ENCODE results near the gene BPGM. TPM values are rescaled to one million over a fixed set of nuclear protein-coding genes. Genes with fewer than 3 reads are reported as not detected.
A peak's percentile ranks its signal among the peaks of the same experiment; 100 is the strongest.

BPGM gene
- total RNA-seq, 1 donor from 2014 or later = 11.6 TPM

GRCh38 chr7:134724606-134725005 is 78.0 kb downstream of the BPGM start:
- DNase-seq (ENCODE audit: extremely low spot score, unreplicated experiment) = no peak
- Mint-ChIP-seq H3K36me3 (ENCODE audit: unreplicated experiment) (no peaks in the 10 kb centered on the region), H3K27ac (ENCODE audit: unreplicated experiment) (peak overlapping the region; percentile 23), H3K4me1 (ENCODE audit: unreplicated experiment) (peaks cover 50% of the 10 kb centered on the region), H3K9me3 (ENCODE audit: unreplicated experiment) (no peaks in the 10 kb centered on the region), H3K4me3 (ENCODE audit: unreplicated experiment) (no peak overlapping the region), H3K27me3 (ENCODE audit: unreplicated experiment) (no peaks in the 10 kb centered on the region)
- peak; percentile 54 for TF ChIP-seq CTCF (IDR thresholded peaks at IDR 0.05)

- H3K27me3 Mint-ChIP-seq (ENCODE audit: unreplicated experiment) = no peaks in the 10 kb centered on the region
- DNase-seq (ENCODE audit: extremely low spot score, unreplicated experiment) = no peak
- peaks cover 50% of the 10 kb centered on the region for H3K4me1 Mint-ChIP-seq (ENCODE audit: unreplicated experiment)
- no peaks in the 10 kb centered on the region for H3K36me3 Mint-ChIP-seq (ENCODE audit: unreplicated experiment)
- H3K4me3 Mint-ChIP-seq (ENCODE audit: unreplicated experiment) = no peak overlapping the region
- no peak for TF ChIP-seq CTCF (IDR thresholded peaks at IDR 0.05)
- H3K9me3 Mint-ChIP-seq (ENCODE audit: unreplicated experiment) = no peaks in the 10 kb centered on the region
- H3K27ac Mint-ChIP-seq (ENCODE audit: unreplicated experiment) = no peak overlapping the region
Observed at GRCh38 chr7:134726581-134726980, 79.9 kb downstream of the BPGM start.

DNA sequence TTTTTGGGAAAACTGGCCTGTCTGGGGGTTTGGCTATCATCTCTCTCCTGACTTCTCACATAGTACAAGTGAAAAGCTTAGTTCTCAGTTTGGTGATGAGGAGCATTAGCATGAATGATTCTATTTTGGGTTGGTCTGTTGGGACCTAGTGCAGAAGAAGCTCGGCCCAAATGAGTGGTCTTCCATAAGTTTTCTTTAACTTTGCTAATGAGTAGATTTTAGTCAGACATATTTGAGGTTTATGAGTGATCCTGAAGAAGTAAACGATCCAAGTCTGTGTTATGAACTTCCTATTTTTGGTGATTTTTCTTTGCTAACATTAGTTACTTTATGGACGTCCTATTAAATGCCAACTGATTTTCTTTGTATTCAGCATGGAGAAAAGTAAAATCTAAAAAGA is 81.1 kb downstream of the BPGM start:
- no peak overlapping the region for H3K27ac Mint-ChIP-seq (ENCODE audit: unreplicated experiment)
- peaks cover 47% of the 10 kb centered on the region for H3K4me1 Mint-ChIP-seq (ENCODE audit: unreplicated experiment)
- no peak for TF ChIP-seq CTCF (IDR thresholded peaks at IDR 0.05)
- no peak overlapping the region for H3K4me3 Mint-ChIP-seq (ENCODE audit: unreplicated experiment)
- no peaks in the 10 kb centered on the region for H3K36me3 Mint-ChIP-seq (ENCODE audit: unreplicated experiment)
- H3K27me3 Mint-ChIP-seq (ENCODE audit: unreplicated experiment) = no peaks in the 10 kb centered on the region
- no peak for DNase-seq (ENCODE audit: extremely low spot score, unreplicated experiment)
- no peaks in the 10 kb centered on the region for H3K9me3 Mint-ChIP-seq (ENCODE audit: unreplicated experiment)

Other genes with a start within 250 kb of the BPGM start
- gene AKR1B1, start 187.8 kb upstream of the BPGM start, total RNA-seq = 59.4 and 61.8 TPM in 2 replicates
- not detected in 2 replicates for gene AKR1B10, start 119.3 kb upstream of the BPGM start, total RNA-seq
- not detected in 2 replicates for gene AKR1B15, start 97.7 kb upstream of the BPGM start, total RNA-seq
- gene CALD1, start 132.8 kb downstream of the BPGM start, total RNA-seq = 781 and 807 TPM in 2 replicates